Keratinocyte (primary cell): ENCODE results near the gene PRXL2A.

Experiments used
- CTCF ChIP-seq, 3 experiments: IDR thresholded peaks in 1 of 3; conservative IDR thresholded peaks in 1 of 3; optimal IDR thresholded peaks in 1 of 3; 2 replicates in 2 of 3; 3 replicates in 1 of 3; pipeline versions ENCODE3 to v1.5.1; 2011; ENCODE audit warnings: low read length in 3 of 3, mild to moderate bottlenecking in 3 of 3, moderate library complexity in 2 of 3, control low read depth in 1 of 3, inconsistent platforms in 1 of 3; ENCODE audit not compliant: insufficient read depth in 2 of 3; ENCODE audit errors: extremely low read depth in 1 of 3
- EZH2 ChIP-seq: IDR thresholded peaks from one replicate; pipeline ENCODE4 v1.6.1; 2012; ENCODE audit warnings: inconsistent platforms, mild to moderate bottlenecking, low read length, moderate library complexity

GRCh38 chr10:80465451-80465835 is 57.1 kb downstream of the PRXL2A start:
- no peak for TF ChIP-seq CTCF (optimal IDR thresholded peaks at IDR 0.05 in 1 of 3, IDR thresholded peaks at IDR 0.05 in 1 of 3, conservative IDR thresholded peaks at IDR 0.05 in 1 of 3; ENCODE audit: extremely low read depth in 1 of 3, insufficient read depth in 2 of 3, low read length in 3 of 3)
- TF ChIP-seq EZH2, result no peak
